GM12878 (cell line): ENCODE data around the gene ALG2. TPM values are rescaled to one million over a fixed set of nuclear protein-coding genes. Genes with fewer than 3 reads are reported as not detected.

Source experiments
- ATAC-seq: fragments of 200-7000 bp; cut with Tn5 transposase; 3 replicates; pipeline ENCODE4 v1.9.1; 2020; ENCODE audit warnings: mild to moderate bottlenecking, moderate library complexity
- BruUV-seq: library from RNA; stranded (reverse); fragments of 400-500 nt; replicated peaks from 2 replicates; lab custom pipeline; 2021; lab: Mats Ljungman, UMichigan
- CTCF ChIA-PET: fragments of 300-600 bp; sonication (Branson Sonifier 250); formaldehyde crosslinking; extraction: SDS; loops from one replicate; lab custom pipeline; 2021; ENCODE audit warnings: inconsistent platforms; lab: Yijun Ruan, JAX
- POLR2A ChIA-PET: fragments of 350-600 bp; formaldehyde crosslinking; extraction: SDS; loops from one replicate; lab custom pipeline; 2021; ENCODE audit warnings: inconsistent platforms; lab: Charles Lee
- RAD21 ChIA-PET: fragments of 300-600 bp; sonication (Branson Sonifier 250); formaldehyde crosslinking; loops from one replicate; lab custom pipeline; 2023; ENCODE audit warnings: antibody characterized with exemption; ENCODE audit not compliant: unreplicated experiment; lab: Charles Lee
- SMC1A ChIA-PET: fragments of 300-600 bp; sonication (Branson Sonifier 250); formaldehyde crosslinking; loops from one replicate; lab custom pipeline; 2023; ENCODE audit not compliant: unreplicated experiment, uncharacterized antibody; lab: Charles Lee
- DNase-seq: peaks from one replicate; pipeline ENCODE4 v3.0.0-alpha.2; 2011; ENCODE audit warnings: low read depth, low spot score
- FAIRE-seq: peaks from 3 replicates; lab custom pipeline; 2011; peaks lifted over from hg19 to GRCh38; lab: Jason Lieb, UNC
- H2AFZ ChIP-seq: 2 replicates; pipeline ENCODE4 v1.6.0; 2011; ENCODE audit warnings: low read depth, low read length, control low read depth; ENCODE audit not compliant: control insufficient read depth
- H3K27ac ChIP-seq: 2 replicates; pipeline ENCODE4 v1.5.1; 2011; ENCODE audit warnings: control low read depth; ENCODE audit not compliant: control insufficient read depth, insufficient read depth
- H3K27me3 ChIP-seq, 2 experiments: replicated peaks in 1 of 2; 2 replicates each; pipeline versions ENCODE4 v1.6.0 to v1.6.1; 2011; ENCODE audit warnings: low read length in 1 of 2; ENCODE audit not compliant: control insufficient read depth in 2 of 2, insufficient read depth in 2 of 2
- H3K36me3 ChIP-seq, 2 experiments: 2 replicates each; pipeline ENCODE4 v1.5.1; 2011; ENCODE audit warnings: low read length in 1 of 2; ENCODE audit not compliant: control insufficient read depth in 2 of 2, insufficient read depth in 2 of 2
- H3K4me1 ChIP-seq: 2 replicates; pipeline ENCODE4 v1.6.1; 2011; ENCODE audit warnings: mild to moderate bottlenecking, low read length, moderate library complexity, mixed read lengths; ENCODE audit not compliant: control insufficient read depth, insufficient read depth
- H3K4me2 ChIP-seq: 2 replicates; pipeline ENCODE4 v1.6.0; 2011; ENCODE audit warnings: control low read depth; ENCODE audit not compliant: control insufficient read depth, insufficient read depth
- H3K4me3 ChIP-seq: fragments of 200-600 bp; sonication (generic); 2 replicates; pipeline ENCODE4 v1.5.1; 2016
- H3K79me2 ChIP-seq: 2 replicates; pipeline ENCODE4 v1.6.0; 2011; ENCODE audit warnings: low read length; ENCODE audit not compliant: control insufficient read depth, insufficient read depth
- H3K9ac ChIP-seq: 2 replicates; pipeline ENCODE4 v1.8.0; 2011; ENCODE audit warnings: low read length, control low read depth, mixed read lengths; ENCODE audit not compliant: control insufficient read depth, insufficient read depth
- H3K9me3 ChIP-seq: replicated peaks from 3 replicates; pipeline ENCODE4 v1.5.1; 2011; ENCODE audit warnings: mild to moderate bottlenecking, low read length; ENCODE audit not compliant: control insufficient read depth, insufficient read depth
- H4K20me1 ChIP-seq: 2 replicates; pipeline ENCODE4 v1.6.0; 2011; ENCODE audit not compliant: control insufficient read depth, insufficient read depth
- BACH1 ChIP-seq: fragments of 450-650 bp; IDR thresholded peaks from 2 replicates; pipeline ENCODE4 v1.6.1; 2017; ENCODE audit warnings: mild to moderate bottlenecking, borderline replicate concordance
- BMI1 ChIP-seq: fragments of 450-650 bp; IDR thresholded peaks from 2 replicates; pipeline ENCODE4 v1.6.1; 2016; ENCODE audit warnings: mild to moderate bottlenecking, moderate library complexity, borderline replicate concordance
- CTCF ChIP-seq, 3 experiments: IDR thresholded peaks in 2 of 3; conservative IDR thresholded peaks in 1 of 3; 2 replicates each; pipeline ENCODE4 v1.5.1; 2011; ENCODE audit warnings: low read depth in 3 of 3, low read length in 3 of 3, mild to moderate bottlenecking in 3 of 3, control low read depth in 2 of 3, moderate library complexity in 2 of 3, inconsistent platforms in 1 of 3, mixed read lengths in 1 of 3; ENCODE audit not compliant: control insufficient read depth in 2 of 3, insufficient read depth in 1 of 3; ENCODE audit errors: extremely low read depth in 1 of 3
- E2F8 ChIP-seq: fragments of 450-650 bp; IDR thresholded peaks from 2 replicates; pipeline ENCODE4 v1.6.1; 2018; ENCODE audit warnings: mild to moderate bottlenecking, low read depth, moderate library complexity; ENCODE audit not compliant: partially characterized antibody
- GATAD2B ChIP-seq: fragments of 450-650 bp; conservative IDR thresholded peaks from 2 replicates; pipeline ENCODE4 v1.6.1; 2017; ENCODE audit warnings: low read depth, mild to moderate bottlenecking, moderate library complexity
- IKZF1 ChIP-seq: fragments of 450-650 bp; conservative IDR thresholded peaks from 2 replicates; pipeline ENCODE4 v1.6.1; 2017; ENCODE audit warnings: antibody characterized with exemption, mild to moderate bottlenecking
- IRF5 ChIP-seq: fragments of 450-650 bp; IDR thresholded peaks from 2 replicates; pipeline ENCODE4 v1.6.1; 2017; ENCODE audit warnings: borderline replicate concordance
- MYB ChIP-seq: fragments of 150-350 bp; IDR thresholded peaks from 2 replicates; pipeline ENCODE4 v1.6.1; 2014; ENCODE audit warnings: mild to moderate bottlenecking, low read depth, low read length, borderline replicate concordance
- NBN ChIP-seq: fragments of 450-650 bp; IDR thresholded peaks from 2 replicates; pipeline ENCODE4 v1.6.1; 2016
- PML ChIP-seq: IDR thresholded peaks from 2 replicates; pipeline ENCODE4 v1.6.1; 2012; ENCODE audit warnings: low read length, inconsistent platforms
- POU2F2 ChIP-seq: IDR thresholded peaks from 3 replicates; pipeline ENCODE4 v1.6.1; 2011; ENCODE audit warnings: low read depth, mild to moderate bottlenecking, low read length, borderline replicate concordance
- ZNF592 ChIP-seq: fragments of 450-650 bp; IDR thresholded peaks from 2 replicates; pipeline ENCODE4 v1.6.1; 2017; ENCODE audit warnings: mild to moderate bottlenecking, moderate library complexity
- WGBS: methylation state at CpG from one replicate; pipeline ENCODE4 v1.1.6; 2016; ENCODE audit warnings: low lambda C conversion rate; ENCODE audit not compliant: insufficient replicate concordance, insufficient coverage; ENCODE audit errors: missing lambda C conversion rate; 5-methylcytosine and 5-hydroxymethylcytosine counted together
- in situ Hi-C: fragments of 300-500 bp; cut with MboI; formaldehyde crosslinking; loops from 9 replicates; pipeline ENCODE4 v1.14.3; 2018; ENCODE audit warnings: mixed read lengths
- intact Hi-C: fragments of 100-400 bp; cut with micrococcal nuclease; formaldehyde crosslinking; loops from one replicate; pipeline ENCODE4 v1.14.2; 2022; ENCODE audit not compliant: unreplicated experiment
- polyA plus RNA-seq, 11 experiments: library from polyadenylated mRNA; depleted of rRNA in 4 of 11; unstranded in 6 of 11; stranded (reverse) in 5 of 11; fragments of >200 nt; fragmentation: Nextera tagmentation in 4 of 11; fragmentation: Illumina TruSeq in 1 of 11; extraction: Ambion mirVana in 4 of 11; extraction: Trizol in 1 of 11; gene quantifications; 1 replicate in 1 of 11; 2 replicates in 10 of 11; pipeline versions ENCODE4 v1.2.1 to v1.2.3, GENCODE V29; 2011 to 2016; ENCODE audit warnings: inconsistent platforms in 2 of 11, missing spikeins in 2 of 11, low read depth in 1 of 11
- total RNA-seq, 4 experiments: library from RNA; depleted of rRNA in 3 of 4; stranded (reverse); fragments of >200 nt in 3 of 4; fragmentation: Illumina TruSeq in 1 of 4; extraction: Trizol in 1 of 4; gene quantifications; 2 replicates each; pipeline versions ENCODE4 v1.2.1 to v1.2.3, GENCODE V29; 2013 to 2021

ALG2 gene
- total and polyA plus RNA-seq, 10 of the 15 experiments (the other 5 are each of a cell fraction or from before 2014, with no cell fraction given), result 8.8 to 52.5 (median 38.6) TPM

GRCh38 chr9:99239341-99240060, 17.8 kb upstream of the ALG2 start:
- no peak overlapping the region for H3K4me2 ChIP-seq
- H3K4me1 ChIP-seq, result peaks cover 51% of the 10 kb centered on the region
- H3K4me3 ChIP-seq, result no peak overlapping the region
- H3K27ac ChIP-seq, result peak overlapping the region; percentile 38; the same call in 1 of the 2 replicates
- H3K27me3 ChIP-seq, result no peaks in the 10 kb centered on the region
- no peaks in the 10 kb centered on the region; the same call in 1 of the 2 replicates for H3K79me2 ChIP-seq
- SMC1A ChIA-PET, result interaction anchor here (1.1 to 2.5 kb wide), 7 partner anchors 8 to 824 kb away, joined by 3 to 20 read pairs (median 5); partner anchors contain the start of genes ALG2 and SEC61B
- no TSS peak for BruUV-seq
- RAD21 ChIA-PET, result interaction anchor here (1.7 to 2.6 kb wide), 3 partner anchors 8 to 26 kb away, joined by 3 to 9 read pairs (median 5); no protein-coding TSS in a partner anchor
- no peaks in the 10 kb centered on the region for H4K20me1 ChIP-seq
- H3K9ac ChIP-seq, result no peak overlapping the region
- no peak for ATAC-seq
- WGBS, result 72% methylated on average over 6 of the region's 6 CpGs
- H3K9me3 ChIP-seq, result peaks cover 7% of the 10 kb centered on the region; the same call in 2 of the 3 replicates
- peaks cover 0 to 3% of the 10 kb centered on the region in 2 experiments; a peak in 2 of 4 replicates for H3K36me3 ChIP-seq
- no peak for FAIRE-seq
- no peak for DNase-seq
- CTCF ChIA-PET, result interaction anchor here (0.8 to 3.1 kb wide), 6 partner anchors 8 to 55 kb away, joined by 3 to 29 read pairs (median 4); no protein-coding TSS in a partner anchor
- in situ Hi-C loops (no loop called here), intact Hi-C loops (loop anchor here (5.0 kb wide), 1 partner anchor 57 kb away; no protein-coding TSS in a partner anchor)
- H2AFZ ChIP-seq, result no peak overlapping the region
- POLR2A ChIA-PET, result interaction anchor here (0.8 to 1.2 kb wide), 2 partner anchors 52 to 354 kb away, joined by 3 read pairs; no protein-coding TSS in a partner anchor
- TF ChIP-seq ZNF592 (no peak), MYB (no peak), E2F8 (no peak), BACH1 (no peak), NBN (no peak), POU2F2 (no peak), GATAD2B (no peak), PML (no peak), CTCF (IDR thresholded peaks at IDR 0.05 in 2 of 3, conservative IDR thresholded peaks at IDR 0.05 in 1 of 3; ENCODE audit: control insufficient read depth in 2 of 3, extremely low read depth in 1 of 3, insufficient read depth in 1 of 3, low read depth in 3 of 3, low read length in 3 of 3) (no peak), IRF5 (no peak), IKZF1 (peak; percentile 47), BMI1 (no peak)
